Thoracic aorta (tissue), 2 donors: Measurements from ENCODE around the gene ZNF441. TPM values are rescaled to one million over a fixed set of nuclear protein-coding genes. Genes with fewer than 3 reads are reported as not detected.

Source experiments
- ATAC-seq: fragments of 150-250 bp; one replicate; pipeline ENCODE4 v1.8.0; 2017; ENCODE audit warnings: low read depth; ENCODE audit not compliant: insufficient number of reproducible peaks, low FRiP score
- DNase-seq: peaks from one replicate; pipeline ENCODE4 v3.0.0-alpha.2; 2020; ENCODE audit warnings: low spot score
- H3K27ac ChIP-seq, 2 donors: fragments of 200-600 bp; sonication (generic); 1 replicate in 1 of 2; 2 replicates in 1 of 2; pipeline ENCODE4 v1.5.1; 2016; ENCODE audit warnings: mild to moderate bottlenecking in 2 of 2, moderate library complexity in 2 of 2
- H3K27me3 ChIP-seq: fragments of 200-600 bp; sonication (generic); replicated peaks from 2 replicates; pipeline ENCODE4 v1.6.0; 2016; ENCODE audit warnings: mild to moderate bottlenecking; ENCODE audit not compliant: insufficient read depth
- H3K36me3 ChIP-seq: fragments of 200-600 bp; sonication (generic); one replicate; pipeline ENCODE4 v1.5.1; 2016
- H3K4me1 ChIP-seq, 2 donors: fragments of 200-600 bp; sonication (generic); 1 replicate in 1 of 2; 2 replicates in 1 of 2; pipeline versions ENCODE4 v1.5.1 to v1.6.0; 2016; ENCODE audit warnings: low read depth in 2 of 2, mild to moderate bottlenecking in 1 of 2; ENCODE audit not compliant: control insufficient read depth in 1 of 2
- H3K4me3 ChIP-seq: fragments of 200-600 bp; sonication (generic); 2 replicates; pipeline ENCODE4 v1.5.1; 2016; ENCODE audit warnings: mild to moderate bottlenecking
- H3K9me3 ChIP-seq: fragments of 200-600 bp; sonication (generic); 2 replicates; pipeline ENCODE4 v1.5.1; 2016
- total RNA-seq, 2 donors: library from RNA; depleted of rRNA; stranded (reverse); fragments of >200 nt; gene quantifications; one replicate each; pipeline versions ENCODE4 v1.1.0 to v1.2.3, GENCODE V29; 2016
- TF ChIP-seq, protein P1 (sequence below): fragments of 200-600 bp; sonication (generic); IDR thresholded peaks from one replicate; pipeline ENCODE4 v1.5.1; 2019; ENCODE audit warnings: antibody characterized with exemption

Gene ZNF441
- total RNA-seq, 2 donors from 2014 or later: 12.1 to 16.5 TPM

GRCh38 chr19:11736696-11737095 lies 30.1 kb upstream of the ZNF441 start:
- Histone ChIP-seq H3K4me1 (peaks cover 12 to 24% of the 10 kb centered on the region in 2 donors), H3K27me3 (no peaks in the 10 kb centered on the region), H3K27ac (no peak overlapping the region), H3K9me3 (no peaks in the 10 kb centered on the region), H3K4me3 (no peak overlapping the region), H3K36me3 (peaks cover 3% of the 10 kb centered on the region)
- peak; percentile 2 for DNase-seq
- TF ChIP-seq, protein P1, sequence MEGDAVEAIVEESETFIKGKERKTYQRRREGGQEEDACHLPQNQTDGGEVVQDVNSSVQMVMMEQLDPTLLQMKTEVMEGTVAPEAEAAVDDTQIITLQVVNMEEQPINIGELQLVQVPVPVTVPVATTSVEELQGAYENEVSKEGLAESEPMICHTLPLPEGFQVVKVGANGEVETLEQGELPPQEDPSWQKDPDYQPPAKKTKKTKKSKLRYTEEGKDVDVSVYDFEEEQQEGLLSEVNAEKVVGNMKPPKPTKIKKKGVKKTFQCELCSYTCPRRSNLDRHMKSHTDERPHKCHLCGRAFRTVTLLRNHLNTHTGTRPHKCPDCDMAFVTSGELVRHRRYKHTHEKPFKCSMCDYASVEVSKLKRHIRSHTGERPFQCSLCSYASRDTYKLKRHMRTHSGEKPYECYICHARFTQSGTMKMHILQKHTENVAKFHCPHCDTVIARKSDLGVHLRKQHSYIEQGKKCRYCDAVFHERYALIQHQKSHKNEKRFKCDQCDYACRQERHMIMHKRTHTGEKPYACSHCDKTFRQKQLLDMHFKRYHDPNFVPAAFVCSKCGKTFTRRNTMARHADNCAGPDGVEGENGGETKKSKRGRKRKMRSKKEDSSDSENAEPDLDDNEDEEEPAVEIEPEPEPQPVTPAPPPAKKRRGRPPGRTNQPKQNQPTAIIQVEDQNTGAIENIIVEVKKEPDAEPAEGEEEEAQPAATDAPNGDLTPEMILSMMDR: no peak
- ATAC-seq: no peak

DNA sequence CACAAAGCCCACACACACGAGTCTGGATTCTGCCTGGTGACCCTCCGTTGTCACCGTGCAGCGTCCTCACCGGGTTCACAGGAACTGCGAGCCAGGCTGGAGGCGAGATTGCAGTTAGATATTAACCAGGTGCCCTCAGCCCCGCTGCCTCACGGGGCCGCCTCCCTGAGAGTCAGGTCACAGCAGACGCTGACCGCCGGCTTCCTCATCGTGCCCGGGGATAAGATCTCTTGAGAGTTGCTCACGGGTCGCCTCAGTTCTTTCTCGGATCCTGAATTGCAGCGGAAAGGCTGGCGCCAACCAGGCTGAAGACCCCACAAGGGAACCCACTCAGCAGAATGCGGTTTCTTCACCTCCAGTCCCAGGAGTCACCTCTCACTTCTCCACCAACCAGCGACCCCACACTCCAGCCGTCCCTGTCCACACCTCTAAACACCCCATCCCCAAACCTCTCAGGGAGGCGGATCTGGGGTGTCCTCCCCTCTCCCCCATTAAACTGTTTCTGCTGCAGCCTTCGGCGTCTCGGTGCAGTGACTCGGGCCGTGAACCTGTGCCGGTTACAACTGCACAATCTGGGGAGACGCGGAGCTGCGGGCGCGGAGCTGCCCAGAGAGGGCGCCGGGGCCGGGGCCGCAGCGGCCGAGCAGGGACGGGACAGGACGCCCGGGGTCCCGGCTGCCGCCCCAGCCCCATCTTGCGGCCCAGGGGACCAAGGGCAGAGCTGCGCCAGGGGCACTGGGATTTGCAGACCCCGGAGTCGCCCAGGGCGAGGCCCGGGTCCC lies 28.6 kb upstream of the ZNF441 start:
- H3K27ac ChIP-seq: peak overlapping the region; percentile 70 to 87
- H3K9me3 ChIP-seq: no peaks in the 10 kb centered on the region
- H3K4me1 ChIP-seq: peaks cover 12 to 24% of the 10 kb centered on the region in 2 donors
- no peaks in the 10 kb centered on the region for H3K36me3 ChIP-seq
- ATAC-seq (no peak), DNase-seq (peak; percentile 2)
- TF ChIP-seq, protein P1: no peak
- peak overlapping the region; percentile 88 for H3K4me3 ChIP-seq
- H3K27me3 ChIP-seq: no peaks in the 10 kb centered on the region

- H3K4me1 ChIP-seq: peaks cover 12 to 24% of the 10 kb centered on the region in 2 donors
- DNase-seq: peak; percentile 98
- TF ChIP-seq, protein P1: no peak
- H3K27me3 ChIP-seq: no peaks in the 10 kb centered on the region
- ATAC-seq: peak; percentile 98
- no peaks in the 10 kb centered on the region for H3K36me3 ChIP-seq
- peak within 1 kb of the TSS; percentile 80 to 87 for H3K27ac ChIP-seq
- no peaks in the 10 kb centered on the region for H3K9me3 ChIP-seq
- H3K4me3 ChIP-seq: peak within 1 kb of the TSS; percentile 88
Measured at GRCh38 chr19:11738746-11739620, 27.8 kb upstream of the ZNF441 start, which contains the start of gene ZNF823. ZNF823 (minus strand) TSS chr19:11738946; CDS start chr19:11738819, 127 bp downstream.

DNA sequence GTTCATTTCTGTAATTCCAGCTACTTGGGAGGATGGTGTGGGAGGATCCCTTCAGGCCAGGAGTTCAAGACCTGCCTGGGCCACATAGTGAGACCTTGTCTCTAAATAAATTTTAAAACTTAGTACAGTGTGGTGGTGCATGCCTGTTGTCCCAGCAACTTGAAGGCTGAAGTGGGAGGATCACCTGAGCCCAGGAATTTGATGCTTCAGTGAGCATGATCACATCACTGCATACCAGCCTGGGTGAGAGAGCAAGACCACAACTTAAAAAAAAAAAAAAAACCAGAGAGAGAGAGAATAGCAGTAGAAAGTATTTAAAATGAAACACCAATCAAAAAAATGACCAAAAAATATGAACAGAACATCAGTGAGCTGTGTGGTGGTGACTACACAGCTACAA lies 20.9 kb upstream of the ZNF441 start:
- Histone ChIP-seq H3K27ac (no peak overlapping the region), H3K27me3 (no peaks in the 10 kb centered on the region), H3K36me3 (no peaks in the 10 kb centered on the region), H3K4me3 (no peak overlapping the region), H3K9me3 (peaks cover 13% of the 10 kb centered on the region), H3K4me1 (no peaks in the 10 kb centered on the region)
- DNase-seq (no peak), ATAC-seq (no peak)
- TF ChIP-seq, protein P1: no peak

- no peak for DNase-seq
- H3K36me3 ChIP-seq: no peaks in the 10 kb centered on the region
Measured at GRCh38 chr19:11747277-11747676, 19.5 kb upstream of the ZNF441 start.

More at GRCh38 chr19:11747277-11747676, 19.5 kb upstream of the ZNF441 start:
- Histone ChIP-seq H3K4me1 (no peaks in the 10 kb centered on the region), H3K4me3 (no peak overlapping the region), H3K27me3 (no peaks in the 10 kb centered on the region), H3K9me3 (peaks cover 17% of the 10 kb centered on the region), H3K27ac (no peak overlapping the region)
- no peak for ATAC-seq
- TF ChIP-seq, protein P1: no peak
